Activated naive CD8-positive, alpha-beta T cell (primary cell): Measurements from ENCODE around the gene TECPR1.
A peak's percentile ranks its signal among the peaks of the same experiment; 100 is the strongest.

Experiments
- H3K27ac Mint-ChIP-seq: one replicate; pipeline ENCODE4 v1.8.0; 2021; ENCODE audit warnings: mixed read lengths
- H3K27me3 Mint-ChIP-seq: one replicate; pipeline ENCODE4 v1.8.0; 2021; ENCODE audit warnings: mixed read lengths
- H3K36me3 Mint-ChIP-seq: one replicate; pipeline ENCODE4 v1.8.0; 2021; ENCODE audit warnings: mixed read lengths
- H3K4me1 Mint-ChIP-seq: one replicate; pipeline ENCODE4 v1.8.0; 2021; ENCODE audit warnings: low read depth, mixed read lengths
- H3K4me3 Mint-ChIP-seq: one replicate; pipeline ENCODE4 v1.8.0; 2021; ENCODE audit warnings: mild to moderate bottlenecking, mixed read lengths
- H3K9me3 Mint-ChIP-seq: one replicate; pipeline ENCODE4 v1.8.0; 2021; ENCODE audit warnings: low read depth, mixed read lengths

TECPR1 gene

GRCh38 chr7:98206451-98207330 is 45.3 kb downstream of the TECPR1 start:
- H3K27ac Mint-ChIP-seq: no peak overlapping the region
- no peak overlapping the region for H3K4me3 Mint-ChIP-seq
- H3K36me3 Mint-ChIP-seq: peaks cover 5% of the 10 kb centered on the region
- H3K4me1 Mint-ChIP-seq: peaks cover 39% of the 10 kb centered on the region
- no peaks in the 10 kb centered on the region for H3K9me3 Mint-ChIP-seq
- no peaks in the 10 kb centered on the region for H3K27me3 Mint-ChIP-seq

DNA sequence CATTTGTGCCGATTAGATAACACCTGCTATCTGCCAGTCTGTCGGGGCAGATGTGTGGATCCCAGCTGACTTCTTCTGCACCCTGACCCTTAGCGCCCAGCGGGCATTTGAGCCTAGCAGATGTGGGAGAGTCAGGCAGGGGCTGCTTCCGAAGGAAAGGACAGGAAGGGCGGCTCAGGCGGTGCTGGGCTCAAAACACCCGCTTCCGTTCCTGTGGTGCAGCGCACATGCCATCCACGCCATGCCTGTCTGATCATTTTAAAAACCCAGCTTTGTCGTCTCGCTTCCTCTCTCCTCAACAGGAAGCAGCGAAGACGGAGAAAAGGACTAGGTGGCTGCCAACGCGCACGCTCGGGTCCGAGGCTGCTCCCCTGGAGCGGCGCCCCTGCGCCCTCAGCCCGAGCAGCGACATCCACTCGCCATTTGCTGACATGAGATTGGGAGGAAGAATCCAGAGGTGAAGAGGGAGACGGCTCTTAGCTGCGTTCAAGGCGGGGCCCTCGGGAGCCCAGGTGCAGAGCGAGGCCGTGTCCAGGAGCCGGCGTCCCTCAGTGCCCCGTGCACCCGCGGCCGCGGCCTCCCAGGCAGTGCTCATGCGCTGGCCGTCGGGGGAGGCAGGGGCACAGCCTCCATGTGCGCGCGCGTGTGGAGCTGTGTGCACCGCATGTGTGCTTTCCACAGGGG is 46.7 kb downstream of the TECPR1 start:
- no peak overlapping the region for H3K4me3 Mint-ChIP-seq
- H3K9me3 Mint-ChIP-seq: no peaks in the 10 kb centered on the region
- peak overlapping the region; percentile 41 for H3K27ac Mint-ChIP-seq
- peaks cover 52% of the 10 kb centered on the region for H3K4me1 Mint-ChIP-seq
- no peaks in the 10 kb centered on the region for H3K27me3 Mint-ChIP-seq
- H3K36me3 Mint-ChIP-seq: peaks cover 5% of the 10 kb centered on the region

GRCh38 chr7:98204670-98205069 is 47.4 kb downstream of the TECPR1 start:
- H3K9me3 Mint-ChIP-seq: no peaks in the 10 kb centered on the region
- H3K4me3 Mint-ChIP-seq: peak overlapping the region; percentile 17

DNA sequence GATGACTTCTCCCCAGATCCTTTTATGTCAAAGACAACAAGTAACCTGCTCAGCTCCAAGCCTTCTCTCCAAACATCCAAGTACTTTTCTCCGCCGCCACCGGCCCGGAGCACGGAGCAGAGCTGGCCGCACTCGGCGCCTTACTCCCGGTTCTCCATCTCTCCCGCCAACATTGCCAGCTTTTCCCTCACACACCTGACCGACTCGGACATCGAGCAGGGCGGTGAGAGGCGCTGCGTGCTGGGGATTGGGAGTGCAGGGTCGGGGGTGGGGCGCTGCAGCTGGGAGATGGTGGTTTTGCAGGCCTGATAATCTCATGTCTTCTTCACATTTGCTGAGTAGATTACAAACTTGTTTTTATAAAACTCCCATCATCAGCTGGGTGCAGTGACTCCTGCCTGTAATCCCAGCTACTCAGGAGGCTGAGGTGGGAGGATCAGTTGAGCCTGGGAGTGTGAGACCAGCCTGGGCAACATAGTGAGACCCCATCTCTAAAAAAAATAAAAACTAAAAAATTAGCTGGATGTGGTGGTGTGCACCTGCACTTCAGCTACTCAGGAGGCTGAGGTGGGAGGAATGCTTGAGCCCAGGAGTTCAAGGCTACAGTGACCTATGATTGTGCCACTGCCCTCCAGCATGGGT is 47.9 kb downstream of the TECPR1 start:
- peak overlapping the region; percentile 66 for H3K27ac Mint-ChIP-seq
- H3K27me3 Mint-ChIP-seq: no peaks in the 10 kb centered on the region
- H3K9me3 Mint-ChIP-seq: no peaks in the 10 kb centered on the region
- H3K36me3 Mint-ChIP-seq: peaks cover 10% of the 10 kb centered on the region
- H3K4me3 Mint-ChIP-seq: peak overlapping the region; percentile 56
- H3K4me1 Mint-ChIP-seq: peaks cover 58% of the 10 kb centered on the region

More at GRCh38 chr7:98204670-98205069, 47.4 kb downstream of the TECPR1 start:
- peak overlapping the region; percentile 34 for H3K27ac Mint-ChIP-seq
- no peaks in the 10 kb centered on the region for H3K27me3 Mint-ChIP-seq
- peaks cover 58% of the 10 kb centered on the region for H3K4me1 Mint-ChIP-seq
- H3K36me3 Mint-ChIP-seq: peaks cover 8% of the 10 kb centered on the region

GRCh38 chr7:98203261-98203963 is 48.6 kb downstream of the TECPR1 start:
- Mint-ChIP-seq H3K4me1 (peaks cover 60% of the 10 kb centered on the region), H3K27me3 (no peaks in the 10 kb centered on the region)

DNA sequence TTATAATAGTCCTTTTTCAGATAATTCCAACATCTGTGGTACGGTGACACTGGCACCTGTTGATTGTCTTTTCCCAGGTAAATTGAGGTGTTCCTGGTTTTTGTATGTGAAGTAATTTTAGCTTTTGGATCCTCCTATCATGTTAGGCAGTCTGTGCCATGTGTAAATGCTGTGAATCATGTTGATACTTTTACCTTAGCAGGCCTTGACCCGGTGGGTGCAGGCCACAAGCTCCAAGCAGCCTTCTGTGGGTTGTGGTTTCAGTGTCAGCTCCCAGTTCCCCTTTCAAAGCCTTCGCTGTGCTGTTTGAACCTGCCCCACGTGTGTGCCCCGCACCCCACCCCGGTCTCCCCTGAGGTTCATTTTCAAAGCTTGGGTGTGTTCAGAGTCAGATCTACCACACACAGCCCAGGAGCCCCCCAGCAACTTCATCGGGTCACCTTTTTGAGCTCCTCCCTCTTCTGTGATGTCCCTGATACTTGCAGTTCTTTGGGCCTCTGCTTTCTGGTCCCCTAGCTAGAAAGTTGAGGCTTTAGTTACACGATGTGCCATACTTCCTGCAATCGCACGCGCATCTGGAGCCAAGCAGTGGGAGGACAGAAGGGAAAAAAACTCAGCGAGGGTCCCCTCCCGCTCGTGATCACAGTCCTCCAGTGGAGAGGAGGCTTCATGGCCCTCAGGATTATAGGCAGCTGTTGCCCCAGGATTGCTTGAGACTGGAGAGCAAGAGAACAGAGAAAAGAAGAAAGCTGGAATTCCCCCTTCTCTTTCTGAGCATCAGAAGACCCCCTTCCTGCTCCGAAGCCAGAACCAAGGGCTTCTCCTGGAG is 49.5 kb downstream of the TECPR1 start:
- Mint-ChIP-seq H3K36me3 (peaks cover 12% of the 10 kb centered on the region), H3K27ac (peak overlapping the region; percentile 93), H3K4me3 (peak overlapping the region; percentile 82), H3K9me3 (no peaks in the 10 kb centered on the region), H3K4me1 (peaks cover 60% of the 10 kb centered on the region), H3K27me3 (no peaks in the 10 kb centered on the region)

More at GRCh38 chr7:98203261-98203963, 48.6 kb downstream of the TECPR1 start:
- Mint-ChIP-seq H3K9me3 (no peaks in the 10 kb centered on the region), H3K36me3 (peaks cover 12% of the 10 kb centered on the region), H3K27ac (peak overlapping the region; percentile 66), H3K4me3 (peak overlapping the region; percentile 56)

DNA sequence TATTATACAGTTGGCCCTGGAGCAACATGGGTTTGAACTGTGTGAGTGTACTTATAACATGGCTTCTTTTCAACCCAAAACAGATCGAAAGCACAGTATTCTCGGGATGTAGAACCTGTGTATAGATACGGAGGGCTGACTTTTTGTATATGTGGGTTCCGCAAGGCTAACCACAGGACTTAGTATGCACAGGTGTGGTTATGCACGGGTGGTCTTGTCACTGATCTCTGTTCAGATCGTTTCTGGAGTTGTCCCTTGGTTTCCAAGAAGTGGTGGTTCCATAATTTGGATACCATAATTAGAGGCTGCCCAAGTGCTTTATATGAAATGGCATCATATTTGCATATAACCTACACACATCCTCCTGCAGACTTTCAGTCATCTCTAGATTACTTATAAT is 51.7 kb downstream of the TECPR1 start:
- H3K27me3 Mint-ChIP-seq: no peaks in the 10 kb centered on the region
- H3K27ac Mint-ChIP-seq: peak overlapping the region; percentile 36
- peak overlapping the region; percentile 33 for H3K4me3 Mint-ChIP-seq
- H3K36me3 Mint-ChIP-seq: peaks cover 11% of the 10 kb centered on the region
- peaks cover 63% of the 10 kb centered on the region for H3K4me1 Mint-ChIP-seq
- H3K9me3 Mint-ChIP-seq: no peaks in the 10 kb centered on the region

DNA sequence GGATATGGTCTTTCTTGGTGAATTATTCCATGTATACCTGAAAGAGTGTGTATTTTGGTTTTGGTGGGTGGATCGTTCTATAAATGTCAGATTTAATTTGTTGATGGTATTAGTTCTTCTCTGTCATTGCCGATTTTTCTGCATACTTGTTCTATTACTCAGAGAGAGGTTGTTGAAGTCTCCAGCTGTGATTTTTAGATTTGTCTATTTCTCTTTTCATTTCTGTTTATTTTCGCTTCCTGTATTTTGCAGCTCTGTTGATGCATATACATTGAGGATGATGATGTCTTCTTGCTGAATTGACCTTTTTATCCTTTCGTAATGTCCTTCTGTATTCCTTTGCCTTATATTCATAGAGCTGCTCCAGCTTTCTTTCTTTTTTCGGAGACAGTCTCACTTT is 52.9 kb downstream of the TECPR1 start:
- no peak overlapping the region for H3K4me3 Mint-ChIP-seq
- peaks cover 54% of the 10 kb centered on the region for H3K4me1 Mint-ChIP-seq
- H3K36me3 Mint-ChIP-seq: peaks cover 11% of the 10 kb centered on the region

DNA sequence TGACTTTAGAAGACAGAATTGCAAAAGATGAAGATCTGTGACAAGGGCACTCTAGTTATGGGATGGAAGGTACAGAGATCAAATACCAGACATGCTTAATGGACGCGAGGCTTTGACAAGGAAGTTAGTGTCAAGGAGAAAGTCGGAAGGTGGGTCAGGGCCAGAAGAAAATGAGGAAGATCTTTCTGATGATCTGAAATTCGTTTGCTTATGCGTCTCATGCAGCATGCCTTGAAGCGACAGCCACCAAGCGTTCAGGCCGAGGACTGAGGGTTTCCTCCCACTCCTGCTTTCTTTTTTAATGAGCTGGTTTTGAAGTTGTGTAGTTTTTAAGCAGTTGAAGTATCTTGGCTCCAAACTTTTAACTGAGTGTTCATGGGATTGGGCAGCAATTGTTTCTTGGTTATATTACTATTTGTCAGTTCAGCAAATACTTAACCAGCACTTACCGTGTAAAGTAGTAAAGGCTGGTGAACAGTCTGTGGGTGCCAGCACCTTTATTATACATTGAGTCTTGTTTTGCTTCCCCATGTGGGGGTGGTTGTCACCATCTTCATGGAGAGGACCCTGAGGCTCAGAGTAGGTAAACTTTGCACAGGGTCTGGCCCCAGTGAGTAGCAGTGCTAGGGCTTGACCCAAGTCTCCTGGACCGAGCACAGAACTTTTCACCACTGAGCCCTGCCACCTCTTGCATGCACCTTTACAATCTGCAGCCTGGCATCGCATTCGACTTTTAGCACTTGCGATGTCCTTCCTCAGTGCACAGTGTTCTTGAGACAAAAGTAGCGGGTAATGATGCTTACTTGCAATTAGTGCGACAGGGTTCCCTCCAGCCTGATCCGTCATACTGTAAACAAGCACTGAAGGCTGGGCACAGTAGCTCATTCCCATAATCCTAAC is 55.1 kb downstream of the TECPR1 start:
- no peaks in the 10 kb centered on the region for H3K9me3 Mint-ChIP-seq
- H3K4me1 Mint-ChIP-seq: peaks cover 34% of the 10 kb centered on the region
- H3K27me3 Mint-ChIP-seq: no peaks in the 10 kb centered on the region
- H3K4me3 Mint-ChIP-seq: no peak overlapping the region
- H3K36me3 Mint-ChIP-seq: peaks cover 11% of the 10 kb centered on the region
- peak overlapping the region; percentile 66 for H3K27ac Mint-ChIP-seq

More for the DNA sequence above, 52.9 kb downstream of the TECPR1 start:
- Mint-ChIP-seq H3K27ac (no peak overlapping the region), H3K9me3 (no peaks in the 10 kb centered on the region), H3K27me3 (no peaks in the 10 kb centered on the region)

DNA sequence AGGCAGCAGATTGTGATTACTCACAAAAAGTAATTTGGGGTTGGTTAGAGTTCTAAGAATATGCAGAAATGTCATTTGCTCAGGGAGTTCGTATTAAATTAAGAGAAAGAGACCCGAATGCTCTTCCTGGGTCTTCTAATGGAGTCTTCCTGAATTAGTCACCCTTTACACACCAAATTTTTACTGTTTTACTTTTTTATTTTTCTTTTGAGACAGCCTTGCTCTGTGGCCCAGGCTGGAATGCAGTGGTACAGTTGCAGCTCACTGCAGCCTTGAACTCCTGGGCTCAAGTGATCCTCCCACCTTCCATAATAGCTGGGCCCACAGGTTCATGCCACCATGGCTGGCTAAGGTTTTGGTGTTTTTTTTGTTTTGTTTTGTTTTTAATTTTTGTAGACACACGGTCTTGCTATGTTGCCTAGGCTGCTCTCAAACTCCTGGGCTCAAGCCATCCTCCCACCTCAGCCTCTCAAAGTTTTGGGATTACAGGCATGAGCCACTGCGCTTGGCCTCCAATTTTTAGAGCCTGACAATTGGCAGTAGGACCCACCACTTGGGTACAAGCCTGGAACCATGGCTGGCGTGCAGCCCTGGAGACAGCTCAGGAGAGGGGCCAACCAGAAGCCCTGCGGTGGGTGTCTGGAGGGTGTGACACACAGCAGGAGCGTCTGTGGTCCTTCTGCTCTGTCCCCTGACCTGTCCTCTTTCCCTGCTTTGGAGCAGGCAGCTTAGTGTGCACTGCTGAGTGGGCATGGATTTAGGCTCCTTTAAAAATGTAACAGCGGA is 57.2 kb downstream of the TECPR1 start:
- Mint-ChIP-seq H3K27ac (no peak overlapping the region), H3K4me1 (peaks cover 14% of the 10 kb centered on the region), H3K27me3 (no peaks in the 10 kb centered on the region), H3K36me3 (peaks cover 9% of the 10 kb centered on the region), H3K9me3 (no peaks in the 10 kb centered on the region), H3K4me3 (no peak overlapping the region)

DNA sequence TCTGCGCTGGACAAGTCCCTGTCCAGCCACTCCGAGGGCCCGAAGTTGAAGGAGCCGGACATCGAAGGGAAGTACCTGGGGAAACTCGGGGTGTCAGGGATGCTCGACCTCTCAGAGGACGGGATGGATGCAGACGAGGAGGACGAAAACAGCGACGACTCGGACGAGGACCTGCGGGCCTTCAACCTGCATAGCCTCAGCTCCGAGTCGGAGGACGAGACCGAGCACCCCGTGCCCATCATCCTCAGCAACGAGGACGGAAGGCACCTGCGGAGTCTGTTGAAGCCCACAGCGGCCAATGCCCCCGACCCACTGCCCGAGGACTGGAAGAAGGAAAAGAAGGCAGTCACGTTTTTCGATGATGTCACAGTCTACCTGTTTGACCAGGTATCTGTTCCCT is 57.8 kb downstream of the TECPR1 start:
- no peak overlapping the region for H3K4me3 Mint-ChIP-seq

DNA sequence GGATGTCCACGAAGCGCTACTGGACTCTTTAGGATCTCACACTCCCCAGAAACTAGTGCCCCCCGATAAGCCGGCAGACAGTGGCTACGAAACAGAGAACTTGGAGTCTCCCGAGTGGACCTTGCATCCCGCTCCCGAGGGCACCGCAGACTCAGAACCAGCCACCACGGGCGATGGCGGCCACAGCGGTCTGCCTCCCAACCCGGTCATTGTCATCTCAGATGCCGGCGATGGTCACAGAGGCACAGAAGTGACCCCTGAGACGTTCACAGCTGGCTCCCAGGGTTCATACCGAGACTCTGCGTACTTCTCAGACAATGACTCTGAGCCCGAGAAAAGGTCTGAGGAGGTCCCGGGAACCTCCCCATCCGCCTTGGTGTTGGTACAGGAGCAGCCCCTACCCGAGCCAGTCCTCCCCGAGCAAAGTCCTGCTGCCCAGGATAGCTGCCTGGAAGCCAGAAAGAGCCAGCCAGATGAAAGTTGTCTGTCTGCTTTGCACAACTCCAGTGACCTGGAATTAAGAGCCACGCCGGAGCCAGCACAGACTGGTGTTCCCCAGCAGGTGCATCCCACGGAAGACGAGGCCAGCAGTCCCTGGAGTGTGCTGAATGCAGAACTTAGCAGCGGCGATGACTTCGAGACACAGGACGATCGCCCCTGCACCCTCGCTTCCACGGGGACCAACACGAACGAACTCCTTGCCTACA is 58.4 kb downstream of the TECPR1 start:
- Mint-ChIP-seq H3K9me3 (no peaks in the 10 kb centered on the region), H3K4me3 (no peak overlapping the region), H3K4me1 (peaks cover 13% of the 10 kb centered on the region), H3K36me3 (peaks cover 13% of the 10 kb centered on the region), H3K27ac (no peak overlapping the region), H3K27me3 (no peaks in the 10 kb centered on the region)

More for the DNA sequence above, 57.8 kb downstream of the TECPR1 start:
- no peak overlapping the region for H3K27ac Mint-ChIP-seq
- H3K4me1 Mint-ChIP-seq: peaks cover 16% of the 10 kb centered on the region
- no peaks in the 10 kb centered on the region for H3K27me3 Mint-ChIP-seq
- H3K36me3 Mint-ChIP-seq: peaks cover 13% of the 10 kb centered on the region
- no peaks in the 10 kb centered on the region for H3K9me3 Mint-ChIP-seq
